ENCODE data around the gene PPP2R3A. TPM values are rescaled to one million over a fixed set of nuclear protein-coding genes. Genes with fewer than 3 reads are reported as not detected.

The PPP2R3A gene
- total RNA-seq, 1 donor from 2014 or later: 19.3 TPM

DNA sequence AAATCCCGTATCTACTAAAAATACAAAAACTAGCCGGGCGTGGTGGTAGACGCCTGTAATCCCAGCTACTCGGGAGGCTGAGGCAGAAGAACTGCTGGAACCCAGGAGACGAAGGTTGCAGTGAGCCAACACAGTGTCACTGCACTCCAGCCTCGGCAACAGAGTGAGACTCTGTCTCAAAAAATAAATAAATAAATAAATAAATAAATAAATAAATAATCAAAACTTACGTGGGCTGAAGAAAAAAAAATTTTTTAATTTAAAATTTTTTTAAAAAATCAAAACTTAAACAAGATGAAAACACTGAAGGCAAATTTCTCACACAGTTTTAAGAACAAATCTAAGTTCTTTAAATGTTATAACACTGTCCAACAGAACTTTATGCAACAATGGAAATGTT is 216.2 kb downstream of the PPP2R3A start:
- Mint-ChIP-seq H3K27ac (ENCODE audit: unreplicated experiment) (no peak overlapping the region), H3K4me3 (ENCODE audit: unreplicated experiment) (no peak overlapping the region), H3K9me3 (ENCODE audit: unreplicated experiment) (no peaks in the 10 kb centered on the region), H3K4me1 (ENCODE audit: unreplicated experiment) (peaks cover 16% of the 10 kb centered on the region), H3K36me3 (ENCODE audit: low read depth, unreplicated experiment) (no peaks in the 10 kb centered on the region), H3K27me3 (ENCODE audit: unreplicated experiment) (no peaks in the 10 kb centered on the region)
- DNase-seq (ENCODE audit: low spot score): no peak
- TF ChIP-seq, protein P1, sequence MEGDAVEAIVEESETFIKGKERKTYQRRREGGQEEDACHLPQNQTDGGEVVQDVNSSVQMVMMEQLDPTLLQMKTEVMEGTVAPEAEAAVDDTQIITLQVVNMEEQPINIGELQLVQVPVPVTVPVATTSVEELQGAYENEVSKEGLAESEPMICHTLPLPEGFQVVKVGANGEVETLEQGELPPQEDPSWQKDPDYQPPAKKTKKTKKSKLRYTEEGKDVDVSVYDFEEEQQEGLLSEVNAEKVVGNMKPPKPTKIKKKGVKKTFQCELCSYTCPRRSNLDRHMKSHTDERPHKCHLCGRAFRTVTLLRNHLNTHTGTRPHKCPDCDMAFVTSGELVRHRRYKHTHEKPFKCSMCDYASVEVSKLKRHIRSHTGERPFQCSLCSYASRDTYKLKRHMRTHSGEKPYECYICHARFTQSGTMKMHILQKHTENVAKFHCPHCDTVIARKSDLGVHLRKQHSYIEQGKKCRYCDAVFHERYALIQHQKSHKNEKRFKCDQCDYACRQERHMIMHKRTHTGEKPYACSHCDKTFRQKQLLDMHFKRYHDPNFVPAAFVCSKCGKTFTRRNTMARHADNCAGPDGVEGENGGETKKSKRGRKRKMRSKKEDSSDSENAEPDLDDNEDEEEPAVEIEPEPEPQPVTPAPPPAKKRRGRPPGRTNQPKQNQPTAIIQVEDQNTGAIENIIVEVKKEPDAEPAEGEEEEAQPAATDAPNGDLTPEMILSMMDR (IDR thresholded peaks at IDR 0.05; ENCODE audit: unreplicated experiment): no peak

DNA sequence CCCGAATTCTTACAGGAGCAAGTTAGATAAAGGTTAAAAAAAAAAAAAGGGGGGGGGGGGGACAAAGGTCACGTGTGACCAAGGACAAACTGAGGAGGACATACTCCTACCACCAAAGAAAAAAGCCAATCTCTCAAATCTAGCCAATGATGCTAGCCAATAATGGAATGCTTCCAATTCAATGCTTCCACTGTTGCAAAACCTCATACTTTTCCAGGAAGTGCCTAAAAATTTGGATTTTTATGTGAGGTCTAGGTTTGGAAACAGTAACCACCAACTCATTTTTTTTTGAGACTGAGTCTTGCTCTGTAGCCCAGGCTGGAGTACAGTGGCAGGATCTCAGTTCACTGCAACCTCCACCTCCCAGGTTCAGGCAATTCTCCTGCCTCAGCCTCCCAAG is 219.2 kb downstream of the PPP2R3A start:
- H3K27ac Mint-ChIP-seq (ENCODE audit: unreplicated experiment): no peak overlapping the region
- TF ChIP-seq, protein P1 (IDR thresholded peaks at IDR 0.05; ENCODE audit: unreplicated experiment): no peak
- H3K9me3 Mint-ChIP-seq (ENCODE audit: unreplicated experiment): no peaks in the 10 kb centered on the region
- DNase-seq (ENCODE audit: low spot score): no peak
- H3K4me1 Mint-ChIP-seq (ENCODE audit: unreplicated experiment): peaks cover 26% of the 10 kb centered on the region
- no peaks in the 10 kb centered on the region for H3K27me3 Mint-ChIP-seq (ENCODE audit: unreplicated experiment)
- H3K36me3 Mint-ChIP-seq (ENCODE audit: low read depth, unreplicated experiment): no peaks in the 10 kb centered on the region
- H3K4me3 Mint-ChIP-seq (ENCODE audit: unreplicated experiment): no peak overlapping the region

- Mint-ChIP-seq H3K4me1 (ENCODE audit: unreplicated experiment) (peaks cover 33% of the 10 kb centered on the region), H3K27ac (ENCODE audit: unreplicated experiment) (no peak overlapping the region), H3K4me3 (ENCODE audit: unreplicated experiment) (no peak overlapping the region), H3K36me3 (ENCODE audit: low read depth, unreplicated experiment) (no peaks in the 10 kb centered on the region), H3K27me3 (ENCODE audit: unreplicated experiment) (no peaks in the 10 kb centered on the region), H3K9me3 (ENCODE audit: unreplicated experiment) (no peaks in the 10 kb centered on the region)
- TF ChIP-seq, protein P1 (IDR thresholded peaks at IDR 0.05; ENCODE audit: unreplicated experiment): no peak
- no peak for DNase-seq (ENCODE audit: low spot score)
Observed at GRCh38 chr3:136186344-136186743, 220.8 kb downstream of the PPP2R3A start.

DNA sequence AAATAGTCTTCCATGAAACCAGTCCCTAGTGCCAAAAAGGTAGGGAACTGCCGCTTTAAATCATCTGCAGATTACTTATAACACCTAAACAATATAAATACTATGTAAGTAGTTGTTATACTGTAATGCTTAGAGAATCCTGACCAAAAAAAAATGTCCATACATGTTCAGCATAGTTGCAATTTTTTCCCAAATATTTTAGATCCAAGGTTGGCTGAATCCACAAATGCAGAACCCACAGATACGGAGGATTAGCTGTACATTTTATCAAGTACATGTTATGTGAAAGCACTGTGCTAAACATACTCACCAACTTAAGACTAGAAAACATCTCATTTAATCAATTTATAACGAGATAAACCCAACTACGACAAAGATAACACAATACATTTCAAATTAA is 221.3 kb downstream of the PPP2R3A start:
- no peak overlapping the region for H3K27ac Mint-ChIP-seq (ENCODE audit: unreplicated experiment)

GRCh38 chr3:136187868-136188267 is 222.3 kb downstream of the PPP2R3A start:
- no peak overlapping the region for H3K27ac Mint-ChIP-seq (ENCODE audit: unreplicated experiment)
- TF ChIP-seq, protein P1 (IDR thresholded peaks at IDR 0.05; ENCODE audit: unreplicated experiment): no peak
- H3K27me3 Mint-ChIP-seq (ENCODE audit: unreplicated experiment): no peaks in the 10 kb centered on the region
- DNase-seq (ENCODE audit: low spot score): no peak
- H3K4me3 Mint-ChIP-seq (ENCODE audit: unreplicated experiment): no peak overlapping the region
- H3K36me3 Mint-ChIP-seq (ENCODE audit: low read depth, unreplicated experiment): peaks cover 3% of the 10 kb centered on the region
- peaks cover 29% of the 10 kb centered on the region for H3K4me1 Mint-ChIP-seq (ENCODE audit: unreplicated experiment)
- no peaks in the 10 kb centered on the region for H3K9me3 Mint-ChIP-seq (ENCODE audit: unreplicated experiment)

More for the DNA sequence above, 221.3 kb downstream of the PPP2R3A start:
- peak overlapping the region; percentile 53 for H3K4me3 Mint-ChIP-seq (ENCODE audit: unreplicated experiment)
- H3K27me3 Mint-ChIP-seq (ENCODE audit: unreplicated experiment): no peaks in the 10 kb centered on the region
- TF ChIP-seq, protein P1 (IDR thresholded peaks at IDR 0.05; ENCODE audit: unreplicated experiment): no peak
- no peaks in the 10 kb centered on the region for H3K36me3 Mint-ChIP-seq (ENCODE audit: low read depth, unreplicated experiment)
- peaks cover 33% of the 10 kb centered on the region for H3K4me1 Mint-ChIP-seq (ENCODE audit: unreplicated experiment)
- DNase-seq (ENCODE audit: low spot score): no peak
- no peaks in the 10 kb centered on the region for H3K9me3 Mint-ChIP-seq (ENCODE audit: unreplicated experiment)
